Measurements from ENCODE around the gene MRPL54. TPM values are rescaled to one million over a fixed set of nuclear protein-coding genes. Genes with fewer than 3 reads are reported as not detected.

MRPL54 gene
- total and polyA plus RNA-seq, 12 donors = 61.4 to 124 (median 69.3) TPM

GRCh38 chr19:3759482-3760254 is 2.8 kb upstream of the MRPL54 start:
- whole genome bisulfite sequencing, 2 donors = 87 to 91% methylated on average over 19 of the region's 19 CpGs
- peaks cover 3 to 46% (median 35%) of the 10 kb centered on the region in 9 donors for H3K4me1 ChIP-seq
- no peak overlapping the region for H3K4me3 ChIP-seq
- TF ChIP-seq CTCF (IDR thresholded peaks at IDR 0.05) = no peak
- ATAC-seq = no peak
- H3K36me3 ChIP-seq = peaks cover 0 to 49% (median 26%) of the 10 kb centered on the region in 9 donors
- no peaks in the 10 kb centered on the region for H3K27me3 ChIP-seq
- H3K27ac ChIP-seq = no peak overlapping the region
- intact Hi-C loops (cut with DNase I) = loop anchor here in 8 of 10 donors (5.0 to 10.0 kb wide), 6 partner anchors 63 to 228 kb away; partner anchors contain the start of genes DAPK3 (in 2 of the 8) and EEF2 (in 1 of the 8)
- no peak for DNase-seq
- H3K9me3 ChIP-seq = no peaks in the 10 kb centered on the region

GRCh38 chr19:3760871-3761361 is 1.6 kb upstream of the MRPL54 start:
- no peaks in the 10 kb centered on the region for H3K27me3 ChIP-seq
- DNase-seq (peak in 1 of 2 donors; percentile 9), ATAC-seq (no peak)
- H3K9me3 ChIP-seq = no peaks in the 10 kb centered on the region
- 35 to 41% methylated on average over 7 of the region's 7 CpGs for WGBS, 2 donors
- H3K27ac ChIP-seq = peak overlapping the region; percentile 24 to 100 (median 97)
- H3K4me3 ChIP-seq = peak overlapping the region; percentile 68 to 99 (median 90)
- no peak for TF ChIP-seq CTCF (IDR thresholded peaks at IDR 0.05)
- peaks cover 0 to 52% (median 32%) of the 10 kb centered on the region in 9 donors for H3K36me3 ChIP-seq
- intact Hi-C loops (cut with DNase I) = loop anchor here in 8 of 10 donors (5.0 to 10.0 kb wide), 6 partner anchors 61 to 226 kb away; partner anchors contain the start of genes DAPK3 (in 2 of the 8) and EEF2 (in 1 of the 8)
- peaks cover 3 to 46% (median 35%) of the 10 kb centered on the region in 9 donors for H3K4me1 ChIP-seq

GRCh38 chr19:3761382-3762129 is 926 bp upstream of the MRPL54 start, which contains the start of gene APBA3:
TSS of gene APBA3 (minus strand) at chr19:3761692. CDS start at chr19:3760264, 1,428 bp downstream.
- Histone ChIP-seq H3K4me1 (peaks cover 3 to 48% (median 35%) of the 10 kb centered on the region in 9 donors), H3K27me3 (no peaks in the 10 kb centered on the region), H3K27ac (peak within 1 kb of the TSS; percentile 95 to 100 (median 97)), H3K4me3 (peak within 1 kb of the TSS; percentile 68 to 99 (median 91)), H3K9me3 (no peaks in the 10 kb centered on the region), H3K36me3 (peaks cover 0 to 52% (median 32%) of the 10 kb centered on the region in 9 donors)
- WGBS, 2 donors = 3 to 5% methylated on average over 45 of the region's 45 CpGs
- ATAC-seq (peak; percentile 41 to 70 (median 58)), DNase-seq (peak; percentile 90 to 96)
- peak; percentile 47 to 91 (median 83) for TF ChIP-seq CTCF (IDR thresholded peaks at IDR 0.05)
- intact Hi-C loops (cut with DNase I) = loop anchor here in 8 of 10 donors (2.0 to 10.0 kb wide), 8 partner anchors 61 to 226 kb away; partner anchors contain the start of genes DAPK3 (in 2 of the 8), EEF2 (in 1 of the 8) and PIP5K1C (in 1 of the 8)

DNA sequence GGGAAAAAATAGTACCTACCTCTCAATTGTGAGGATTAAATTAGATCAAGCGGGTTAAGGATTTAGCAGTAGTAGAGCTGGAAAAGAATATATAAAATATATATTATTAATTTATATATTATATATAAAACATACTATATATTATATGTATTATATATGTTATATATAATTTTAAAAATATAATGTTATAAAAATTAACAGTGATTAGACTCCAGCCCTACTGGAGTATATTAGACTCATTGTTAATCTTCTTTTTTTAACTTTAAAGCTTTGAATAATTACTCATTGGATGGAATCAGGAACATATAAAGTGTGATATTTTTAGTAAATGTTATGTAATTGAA is 380 bp upstream of the MRPL54 start:
- Histone ChIP-seq H3K27me3 (no peaks in the 10 kb centered on the region), H3K4me1 (peaks cover 3 to 48% (median 35%) of the 10 kb centered on the region in 9 donors), H3K9me3 (no peaks in the 10 kb centered on the region), H3K36me3 (peaks cover 0 to 52% (median 34%) of the 10 kb centered on the region in 9 donors), H3K27ac (peak overlapping the region; percentile 24 to 100 (median 97)), H3K4me3 (peak overlapping the region in 7 of 10 donors; percentile 56 to 89 (median 67))
- TF ChIP-seq CTCF (IDR thresholded peaks at IDR 0.05) = no peak
- ATAC-seq (no peak), DNase-seq (no peak)
- WGBS, 2 donors = 56 to 72% methylated on average over 1 of the region's 1 CpG
- intact Hi-C loops (cut with DNase I) = loop anchor here in 8 of 10 donors (2.0 to 10.0 kb wide), 8 partner anchors 60 to 225 kb away; partner anchors contain the start of genes DAPK3 (in 2 of the 8), EEF2 (in 1 of the 8) and PIP5K1C (in 1 of the 8)
